IMR-90 (cell line): ENCODE measurements around the gene PHF8. TPM values are rescaled to one million over a fixed set of nuclear protein-coding genes. Genes with fewer than 3 reads are reported as not detected.

Experiments
- ATAC-seq: fragments of 200-7000 bp; cut with Tn5 transposase; 2 replicates; pipeline ENCODE4 v1.9.1; 2020; ENCODE audit warnings: low read depth, mild to moderate bottlenecking, moderate library complexity
- BruUV-seq: library from RNA; stranded (reverse); fragments of 400-500 nt; replicated peaks from 2 replicates; lab custom pipeline; 2021; lab: Mats Ljungman, UMichigan
- CTCF ChIA-PET: fragments of 300-600 bp; formaldehyde crosslinking; extraction: SDS; loops from one replicate; lab custom pipeline; 2021; ENCODE audit warnings: antibody characterized with exemption; lab: Yijun Ruan, JAX
- POLR2A ChIA-PET: fragments of 300-600 bp; sonication (Branson Sonifier 250); formaldehyde crosslinking; loops from one replicate; lab custom pipeline; 2022; ENCODE audit warnings: antibody characterized with exemption; ENCODE audit not compliant: unreplicated experiment; lab: Charles Lee
- DNase-seq: peaks from one replicate; pipeline ENCODE4 v3.0.0; 2013
- H2AFZ ChIP-seq: replicated peaks from 2 replicates; pipeline ENCODE3; 2013; ENCODE audit warnings: low read length, mild to moderate bottlenecking; ENCODE audit not compliant: poor library complexity
- H2AK5ac ChIP-seq: 2 replicates; pipeline ENCODE4 v1.6.1; 2013; ENCODE audit warnings: low read depth, low read length, inconsistent platforms
- H2AK9ac ChIP-seq: replicated peaks from 2 replicates; pipeline ENCODE3; 2013; ENCODE audit warnings: mild to moderate bottlenecking, low read depth, low read length, moderate library complexity; ENCODE audit not compliant: poor library complexity
- H2BK120ac ChIP-seq: 2 replicates; pipeline ENCODE4 v1.6.1; 2013; ENCODE audit warnings: low read depth, low read length, inconsistent platforms
- H2BK15ac ChIP-seq: 3 replicates; pipeline ENCODE4 v1.6.1; 2013; ENCODE audit warnings: low read depth, low read length, inconsistent platforms
- H2BK20ac ChIP-seq: 2 replicates; pipeline ENCODE4 v1.6.1; 2013; ENCODE audit warnings: low read depth, mild to moderate bottlenecking, inconsistent platforms, low read length, moderate library complexity
- H2BK5ac ChIP-seq: 2 replicates; pipeline ENCODE4 v1.6.1; 2013; ENCODE audit warnings: mild to moderate bottlenecking, low read depth, low read length, inconsistent platforms; ENCODE audit not compliant: poor library complexity, severe bottlenecking
- H3K14ac ChIP-seq: replicated peaks from 2 replicates; pipeline ENCODE4 v1.6.1; 2013; ENCODE audit warnings: low read depth, low read length, inconsistent platforms
- H3K18ac ChIP-seq: 2 replicates; pipeline ENCODE4 v1.6.1; 2013; ENCODE audit warnings: low read depth, low read length, control low read depth
- H3K23ac ChIP-seq: 2 replicates; pipeline ENCODE4 v1.6.1; 2013; ENCODE audit warnings: low read depth, low read length, inconsistent platforms
- H3K27ac ChIP-seq: 2 replicates; pipeline ENCODE4 v1.5.1; 2013; ENCODE audit warnings: mild to moderate bottlenecking, control low read depth, low read length; ENCODE audit not compliant: insufficient read depth
- H3K27me3 ChIP-seq: 2 replicates; pipeline ENCODE4 v1.6.1; 2013; ENCODE audit warnings: low read length; ENCODE audit not compliant: control insufficient read depth, insufficient read depth
- H3K36me3 ChIP-seq: 2 replicates; pipeline ENCODE4 v1.6.1; 2013; ENCODE audit warnings: low read length, mixed read lengths; ENCODE audit not compliant: control insufficient read depth, insufficient read depth
- H3K4ac ChIP-seq: 2 replicates; pipeline ENCODE4 v1.6.1; 2013; ENCODE audit warnings: low read depth, low read length, inconsistent platforms
- H3K4me1 ChIP-seq: 2 replicates; pipeline ENCODE4 v1.6.1; 2013; ENCODE audit warnings: low read length, mixed read lengths; ENCODE audit not compliant: control insufficient read depth, insufficient read depth
- H3K4me2 ChIP-seq: 2 replicates; pipeline ENCODE4 v1.6.1; 2013; ENCODE audit warnings: low read depth, mild to moderate bottlenecking, control low read depth, low read length, moderate library complexity
- H3K4me3 ChIP-seq: 2 replicates; pipeline ENCODE4 v1.5.1; 2013; ENCODE audit warnings: low read depth, mild to moderate bottlenecking, control low read depth, low read length, moderate library complexity; ENCODE audit not compliant: insufficient read depth
- H3K56ac ChIP-seq: 2 replicates; pipeline ENCODE4 v1.6.1; 2013; ENCODE audit warnings: low read length, inconsistent platforms; ENCODE audit not compliant: insufficient read depth; ENCODE audit errors: extremely low read depth
- H3K79me1 ChIP-seq, 2 experiments: 2 replicates each; pipeline ENCODE4 v1.6.1; 2013; ENCODE audit warnings: low read length in 2 of 2, inconsistent platforms in 1 of 2, low read depth in 1 of 2
- H3K9ac ChIP-seq: 2 replicates; pipeline ENCODE4 v1.6.1; 2013; ENCODE audit warnings: low read depth, low read length, control low read depth
- H3K9me1 ChIP-seq: 2 replicates; pipeline ENCODE4 v1.6.1; 2013; ENCODE audit warnings: low read length, inconsistent platforms; ENCODE audit not compliant: insufficient read depth
- H3K9me3 ChIP-seq: 2 replicates; pipeline ENCODE4 v1.6.1; 2013; ENCODE audit warnings: low read length; ENCODE audit not compliant: control insufficient read depth, insufficient read depth
- H4K20me1 ChIP-seq: 2 replicates; pipeline ENCODE4 v1.6.1; 2013; ENCODE audit warnings: low read length, inconsistent platforms; ENCODE audit not compliant: insufficient read depth
- H4K5ac ChIP-seq: 2 replicates; pipeline ENCODE4 v1.6.1; 2013; ENCODE audit warnings: mild to moderate bottlenecking, low read depth, low read length, control low read depth
- H4K8ac ChIP-seq, 2 experiments: 2 replicates each; pipeline ENCODE4 v1.6.1; 2013; ENCODE audit warnings: low read depth in 2 of 2, low read length in 2 of 2, control low read depth in 1 of 2, inconsistent platforms in 1 of 2
- H4K91ac ChIP-seq: 2 replicates; pipeline ENCODE4 v1.6.1; 2013; ENCODE audit warnings: low read depth, low read length, inconsistent platforms; ENCODE audit not compliant: insufficient read depth
- BHLHE40 ChIP-seq: fragments of 150-350 bp; IDR thresholded peaks from 2 replicates; pipeline ENCODE4 v1.6.1; 2016; ENCODE audit warnings: mild to moderate bottlenecking, low read depth, low read length
- CEBPB ChIP-seq: IDR thresholded peaks from 2 replicates; pipeline ENCODE4 v1.6.1; 2012; ENCODE audit warnings: low read depth, low read length, improper control_type of control experiment
- CHD1 ChIP-seq: IDR thresholded peaks from 2 replicates; pipeline ENCODE4 v1.6.1; 2012; ENCODE audit warnings: low read depth, low read length, improper control_type of control experiment
- FOS ChIP-seq: fragments of 150-350 bp; IDR thresholded peaks from 2 replicates; pipeline ENCODE4 v1.6.1; 2016; ENCODE audit warnings: low read depth, low read length
- MAFK ChIP-seq: IDR thresholded peaks from 2 replicates; pipeline ENCODE4 v1.6.1; 2012; ENCODE audit warnings: low read depth, low read length, improper control_type of control experiment
- MAZ ChIP-seq: IDR thresholded peaks from 2 replicates; pipeline ENCODE4 v1.6.1; 2012; ENCODE audit warnings: low read depth, mild to moderate bottlenecking, low read length, improper control_type of control experiment, moderate library complexity, borderline replicate concordance
- MXI1 ChIP-seq: IDR thresholded peaks from 2 replicates; pipeline ENCODE4 v1.6.1; 2012; ENCODE audit warnings: low read depth, mild to moderate bottlenecking, low read length, moderate library complexity, borderline replicate concordance
- NFE2L2 ChIP-seq: fragments of 150-350 bp; IDR thresholded peaks from 2 replicates; pipeline ENCODE4 v1.6.1; 2016; ENCODE audit warnings: low read depth, mild to moderate bottlenecking, low read length
- POLR2A ChIP-seq: IDR thresholded peaks from 2 replicates; pipeline ENCODE4 v1.6.1; 2012; ENCODE audit warnings: mild to moderate bottlenecking, low read depth, low read length
- RAD21 ChIP-seq: IDR thresholded peaks from 2 replicates; pipeline ENCODE4 v1.6.1; 2012; ENCODE audit warnings: low read length, improper control_type of control experiment
- RCOR1 ChIP-seq: IDR thresholded peaks from 2 replicates; pipeline ENCODE4 v1.6.1; 2012; ENCODE audit warnings: mild to moderate bottlenecking, low read length, improper control_type of control experiment; ENCODE audit not compliant: insufficient replicate concordance
- RFX5 ChIP-seq: IDR thresholded peaks from 2 replicates; pipeline ENCODE4 v1.8.0; 2012; ENCODE audit warnings: low read depth, mild to moderate bottlenecking, low read length, moderate library complexity
- SMC3 ChIP-seq: fragments of 150-350 bp; IDR thresholded peaks from 2 replicates; pipeline ENCODE4 v1.6.1; 2016; ENCODE audit warnings: low read depth, mild to moderate bottlenecking, antibody characterized with exemption, low read length, moderate library complexity
- USF2 ChIP-seq: fragments of 150-350 bp; IDR thresholded peaks from 2 replicates; pipeline ENCODE4 v1.6.1; 2017; ENCODE audit warnings: mild to moderate bottlenecking, antibody characterized with exemption, low read length, low read depth
- WGBS, 2 experiments: methylation state at CpG; one replicate each; pipeline versions ENCODE4 v1.1.5 to v1.1.7; 2013; ENCODE audit warnings: missing lambda C conversion rate in 2 of 2; ENCODE audit not compliant: insufficient read length in 1 of 2; ENCODE audit errors: extremely low coverage in 2 of 2; 5-methylcytosine and 5-hydroxymethylcytosine counted together
- dilution Hi-C: fragments of 300-500 bp; cut with HindIII; formaldehyde crosslinking; loops from one replicate; pipeline ENCODE4 v1.14.3; 2018; ENCODE audit warnings: low sequenced_read_pairs; ENCODE audit not compliant: unreplicated experiment
- in situ Hi-C: fragments of 300-500 bp; cut with MboI; formaldehyde crosslinking; loops from 3 replicates; pipeline ENCODE4 v1.14.3; 2019; ENCODE audit warnings: low sequenced_read_pairs, inconsistent platforms, mixed read lengths
- intact Hi-C: fragments of 100-400 bp; cut with micrococcal nuclease; formaldehyde crosslinking; loops from 2 replicates; pipeline ENCODE4 v1.10.0; 2022
- polyA plus RNA-seq, 3 experiments: library from polyadenylated mRNA; depleted of rRNA; stranded (reverse); fragments of >200 nt; gene quantifications; 2 replicates each; pipeline ENCODE4 v1.2.3, GENCODE V29; 2012; ENCODE audit warnings: low replicate concordance in 1 of 3
- total RNA-seq: library from RNA; depleted of rRNA; stranded (reverse); fragments of >200 nt; gene quantifications from 2 replicates; pipeline ENCODE4 v1.2.3, GENCODE V29; 2012
- TF ChIP-seq, protein P1 (sequence below): fragments of 150-350 bp; IDR thresholded peaks from 2 replicates; pipeline ENCODE4 v1.6.1; 2016; ENCODE audit warnings: low read depth, mild to moderate bottlenecking, low read length, moderate library complexity, borderline replicate concordance

The PHF8 gene
- total and polyA plus RNA-seq, 2 of the 4 experiments (the other 2 are of a cell fraction): 12.8 to 15.2 TPM

- DNase-seq (no peak), ATAC-seq (no peak)
- Histone ChIP-seq H3K18ac (no peak overlapping the region), H3K36me3 (peaks cover 6% of the 10 kb centered on the region; the same call in 1 of the 2 replicates), H3K14ac (no peak overlapping the region), H4K8ac (no peak overlapping the region), H3K79me1 (no peaks in the 10 kb centered on the region), H2BK20ac (no peak overlapping the region), H3K4ac (no peak overlapping the region), H3K4me2 (no peak overlapping the region), H3K9me3 (no peaks in the 10 kb centered on the region), H4K5ac (no peak overlapping the region), H3K27ac (no peak overlapping the region), H2AK5ac (no peak overlapping the region), H3K27me3 (no peaks in the 10 kb centered on the region), H3K4me3 (no peak overlapping the region), H2BK5ac (no peak overlapping the region), H2BK120ac (no peak overlapping the region), H4K20me1 (no peaks in the 10 kb centered on the region), H3K9me1 (no peaks in the 10 kb centered on the region), H2AK9ac (no peak overlapping the region), H3K9ac (no peak overlapping the region), H3K56ac (no peak overlapping the region), H3K4me1 (no peaks in the 10 kb centered on the region), H2BK15ac (no peak overlapping the region), H3K23ac (no peak overlapping the region), H2AFZ (no peak overlapping the region), H4K91ac (no peak overlapping the region)
- intact Hi-C loops (no loop called here), dilution Hi-C loops (no loop called here), in situ Hi-C loops (no loop called here)
- no peak for TF ChIP-seq MXI1
- TF ChIP-seq RCOR1: no peak
- no peak for TF ChIP-seq CEBPB
- no peak for TF ChIP-seq MAFK
- TF ChIP-seq MAZ: no peak
- no peak for TF ChIP-seq RFX5
- TF ChIP-seq POLR2A: no peak
- no peak for TF ChIP-seq CHD1
- no peak for TF ChIP-seq BHLHE40
- no peak for TF ChIP-seq USF2
- TF ChIP-seq RAD21: no peak
- TF ChIP-seq FOS: no peak
- no peak for TF ChIP-seq SMC3
- no peak for TF ChIP-seq NFE2L2
- TF ChIP-seq, protein P1, sequence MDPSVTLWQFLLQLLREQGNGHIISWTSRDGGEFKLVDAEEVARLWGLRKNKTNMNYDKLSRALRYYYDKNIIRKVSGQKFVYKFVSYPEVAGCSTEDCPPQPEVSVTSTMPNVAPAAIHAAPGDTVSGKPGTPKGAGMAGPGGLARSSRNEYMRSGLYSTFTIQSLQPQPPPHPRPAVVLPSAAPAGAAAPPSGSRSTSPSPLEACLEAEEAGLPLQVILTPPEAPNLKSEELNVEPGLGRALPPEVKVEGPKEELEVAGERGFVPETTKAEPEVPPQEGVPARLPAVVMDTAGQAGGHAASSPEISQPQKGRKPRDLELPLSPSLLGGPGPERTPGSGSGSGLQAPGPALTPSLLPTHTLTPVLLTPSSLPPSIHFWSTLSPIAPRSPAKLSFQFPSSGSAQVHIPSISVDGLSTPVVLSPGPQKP: no peak
- no TSS peak for BruUV-seq
- POLR2A ChIA-PET: no interaction called here
- WGBS, 2 experiments: no CpG with 5 or more reads among the region's 6 CpGs
- CTCF ChIA-PET: no interaction called here
Observed at GRCh38 chrX:54074826-54075225, 30.6 kb upstream of the PHF8 start.
